Activated CD8-positive, alpha-beta memory T cell treated with anti-CD3 and anti-CD28 coated beads, Interleukin-2, amount 10 ng/mL, durations not matched to agents 7 days and 5 days (primary cell): ENCODE data around the gene MED13L. TPM values are rescaled to one million over a fixed set of nuclear protein-coding genes. Genes with fewer than 3 reads are reported as not detected.

Experiments
- ATAC-seq: fragments of 150-1000 bp; cut with Tn5 transposase; one replicate; pipeline ENCODE4 v1.10.0; 2021; ENCODE audit warnings: moderate library complexity
- CTCF ChIA-PET: fragments of 350-600 bp; sonication (Branson Sonifier 250); formaldehyde crosslinking; loops from one replicate; lab custom pipeline; 2021; ENCODE audit warnings: antibody characterized with exemption; lab: Charles Lee
- DNase-seq: peaks from one replicate; pipeline ENCODE4 v3.0.0-alpha.2; 2020
- H3K27ac Mint-ChIP-seq: one replicate; pipeline ENCODE4 v1.8.0; 2021; ENCODE audit warnings: mild to moderate bottlenecking, mixed read lengths
- H3K27me3 Mint-ChIP-seq: one replicate; pipeline ENCODE4 v1.8.0; 2021; ENCODE audit warnings: mixed read lengths
- H3K36me3 Mint-ChIP-seq: one replicate; pipeline ENCODE4 v1.8.0; 2021; ENCODE audit warnings: mild to moderate bottlenecking, mixed read lengths
- H3K4me1 Mint-ChIP-seq: one replicate; pipeline ENCODE4 v1.8.0; 2021; ENCODE audit warnings: mixed read lengths
- H3K4me3 Mint-ChIP-seq: one replicate; pipeline ENCODE4 v1.8.0; 2021; ENCODE audit warnings: mild to moderate bottlenecking, moderate library complexity, mixed read lengths
- H3K9me3 Mint-ChIP-seq: one replicate; pipeline ENCODE4 v1.8.0; 2022; ENCODE audit warnings: low read depth, mixed read lengths
- total RNA-seq, 2 experiments: library from RNA; stranded (reverse); gene quantifications; one replicate each; pipeline ENCODE4 v1.2.3, GENCODE V29; 2021

The MED13L gene
- total RNA-seq, 2 experiments from 2014 or later: 65.1 to 74.4 TPM

DNA sequence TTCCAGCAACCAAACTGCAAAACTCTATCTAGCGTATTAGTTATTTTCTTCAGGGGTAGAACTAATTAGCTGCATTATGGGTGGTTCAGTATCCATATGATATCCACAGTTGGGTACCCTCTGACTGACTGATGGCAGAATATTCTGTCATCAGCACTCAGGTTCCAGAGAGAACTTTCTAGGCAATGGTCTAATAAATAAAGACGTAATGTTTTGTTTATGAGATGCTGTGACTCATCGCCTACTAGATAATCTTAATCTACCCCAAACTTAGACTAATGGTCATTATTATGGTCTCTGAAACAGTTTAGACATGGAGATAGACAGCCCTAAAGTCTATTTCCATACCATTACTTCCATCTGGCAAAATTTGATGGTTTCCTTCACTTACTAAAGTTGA is 220.1 kb downstream of the MED13L start:
- no peak for ATAC-seq
- Mint-ChIP-seq H3K27me3 (no peaks in the 10 kb centered on the region), H3K4me1 (peaks cover 53% of the 10 kb centered on the region), H3K36me3 (no peaks in the 10 kb centered on the region), H3K4me3 (no peak overlapping the region), H3K27ac (no peak overlapping the region), H3K9me3 (no peaks in the 10 kb centered on the region)
- DNase-seq: no peak
- CTCF ChIA-PET: interaction anchor here (0.6 kb wide), 1 partner anchor 219 kb away, joined by 3 read pairs; no protein-coding TSS in a partner anchor

DNA sequence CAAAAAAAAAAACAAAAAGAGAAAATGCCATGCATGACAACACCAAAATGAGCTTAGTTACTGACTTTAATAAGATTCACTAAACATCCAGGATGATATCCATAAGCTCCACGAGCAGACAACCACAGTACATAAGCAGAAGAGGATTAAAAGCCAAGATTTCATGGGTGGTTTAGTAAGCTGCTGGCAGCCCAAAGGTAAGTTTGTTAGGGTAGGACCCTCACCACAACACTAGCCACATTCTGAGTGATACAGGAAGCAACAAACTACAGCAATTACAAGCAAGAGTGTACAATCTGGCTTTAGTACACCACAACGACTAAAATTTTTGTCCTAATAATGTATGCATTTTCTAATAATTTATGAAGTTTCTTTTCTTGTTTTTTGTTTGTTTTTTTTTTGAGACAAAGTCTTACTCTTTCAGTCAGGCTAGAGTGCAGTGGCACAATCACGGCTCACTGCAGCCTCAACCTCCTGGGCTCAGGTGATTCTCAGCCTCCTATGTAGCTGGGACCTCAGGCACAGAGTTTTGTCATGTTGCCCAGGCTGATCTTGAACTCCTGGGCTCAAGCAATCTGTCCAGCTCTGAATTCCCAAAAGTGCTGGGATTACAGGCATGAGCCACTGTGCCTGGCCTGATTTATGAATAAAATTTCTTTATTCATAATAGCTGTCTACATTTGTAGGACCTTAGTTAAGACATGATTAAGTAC is 221.4 kb downstream of the MED13L start:
- CTCF ChIA-PET: interaction anchor here (1.0 to 1.6 kb wide), 3 partner anchors 15 to 149 kb away, joined by 3 to 4 read pairs (median 3); no protein-coding TSS in a partner anchor
- Mint-ChIP-seq H3K36me3 (no peaks in the 10 kb centered on the region), H3K27ac (peak overlapping the region; percentile 53), H3K4me3 (no peak overlapping the region), H3K4me1 (peaks cover 53% of the 10 kb centered on the region), H3K27me3 (no peaks in the 10 kb centered on the region), H3K9me3 (no peaks in the 10 kb centered on the region)
- peak; percentile 65 for ATAC-seq
- peak; percentile 68 for DNase-seq

DNA sequence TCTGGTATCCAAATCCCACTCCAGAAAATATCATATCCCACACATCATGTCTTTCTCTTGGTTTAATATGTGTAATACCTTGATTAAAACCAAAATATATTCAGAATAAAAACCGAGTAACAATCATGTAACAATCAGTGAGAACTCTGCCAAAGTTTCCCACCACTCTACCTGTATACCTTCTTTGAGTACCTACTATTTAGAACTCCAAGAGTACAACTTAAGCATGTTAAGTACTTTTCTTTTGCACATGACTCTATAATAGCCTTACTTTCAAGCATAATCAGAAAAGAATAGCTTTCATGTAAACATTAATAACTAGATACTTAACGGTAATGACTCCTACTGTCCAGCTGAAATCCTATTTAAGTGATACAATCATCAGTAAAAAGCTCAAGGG is 223.2 kb downstream of the MED13L start:
- Mint-ChIP-seq H3K4me3 (no peak overlapping the region), H3K27ac (no peak overlapping the region), H3K4me1 (peaks cover 53% of the 10 kb centered on the region), H3K9me3 (no peaks in the 10 kb centered on the region), H3K36me3 (no peaks in the 10 kb centered on the region), H3K27me3 (no peaks in the 10 kb centered on the region)
- ATAC-seq: no peak
- no peak for DNase-seq
- CTCF ChIA-PET: no interaction called here

DNA sequence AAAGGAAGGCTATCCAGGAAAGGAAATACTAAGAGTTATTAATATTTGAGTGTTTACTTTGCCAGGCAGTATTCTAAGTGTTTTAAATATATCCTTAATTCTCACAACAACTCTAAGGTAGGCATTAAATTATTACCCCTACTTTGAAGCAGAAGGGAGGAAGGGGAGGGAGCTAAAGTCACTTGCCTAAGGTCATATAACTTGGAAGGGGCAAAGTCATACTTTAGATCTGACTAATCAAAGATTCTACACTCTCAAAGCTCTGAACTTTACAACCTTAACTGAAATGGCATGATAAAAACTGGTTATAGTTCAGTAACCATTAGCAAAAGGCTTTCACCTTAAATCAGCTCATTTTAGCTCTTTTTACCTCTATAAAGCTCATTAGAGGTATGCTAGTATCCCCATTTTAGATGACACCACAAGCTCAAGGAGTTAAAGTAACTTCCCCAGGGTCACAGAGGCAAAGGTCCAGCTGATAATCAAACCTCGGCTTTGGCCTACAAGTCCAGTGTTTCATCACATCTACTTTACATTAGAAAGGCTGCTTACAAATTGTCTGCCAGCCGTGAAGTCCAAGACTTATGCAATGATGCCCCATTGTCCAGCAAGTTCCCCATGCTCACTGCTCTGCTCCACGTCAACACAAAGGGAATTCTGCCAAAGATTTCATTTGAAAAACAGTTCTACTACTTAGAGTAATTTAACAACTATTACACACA is 223.9 kb downstream of the MED13L start:
- no peak for ATAC-seq
- DNase-seq: no peak
- Mint-ChIP-seq H3K27me3 (no peaks in the 10 kb centered on the region), H3K4me3 (no peak overlapping the region), H3K36me3 (no peaks in the 10 kb centered on the region), H3K27ac (no peak overlapping the region), H3K4me1 (peaks cover 55% of the 10 kb centered on the region), H3K9me3 (no peaks in the 10 kb centered on the region)
- CTCF ChIA-PET: no interaction called here

DNA sequence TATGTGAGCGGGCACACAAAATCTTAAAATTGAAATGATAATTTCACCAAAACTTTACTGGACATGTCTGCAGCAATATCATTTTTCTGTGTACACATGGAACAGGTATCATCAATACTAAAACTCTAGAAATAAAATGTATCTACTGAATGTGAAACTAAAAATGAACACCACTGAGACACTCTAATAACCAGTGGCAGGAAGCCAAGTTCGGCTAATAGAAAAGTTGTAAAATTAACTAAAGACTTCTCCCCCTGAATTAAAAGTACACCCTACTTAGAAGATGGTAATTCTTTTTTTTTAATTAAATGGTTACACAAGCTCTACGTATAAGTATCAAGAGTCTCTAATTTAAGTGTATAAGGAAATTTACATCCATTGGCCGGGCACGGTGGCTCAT is 227.2 kb downstream of the MED13L start:
- ATAC-seq (no peak), DNase-seq (no peak)
- H3K9me3 Mint-ChIP-seq: no peaks in the 10 kb centered on the region
- H3K36me3 Mint-ChIP-seq: no peaks in the 10 kb centered on the region
- H3K4me3 Mint-ChIP-seq: no peak overlapping the region
- H3K4me1 Mint-ChIP-seq: peaks cover 35% of the 10 kb centered on the region
- no peaks in the 10 kb centered on the region for H3K27me3 Mint-ChIP-seq
- CTCF ChIA-PET: no interaction called here
- H3K27ac Mint-ChIP-seq: no peak overlapping the region

DNA sequence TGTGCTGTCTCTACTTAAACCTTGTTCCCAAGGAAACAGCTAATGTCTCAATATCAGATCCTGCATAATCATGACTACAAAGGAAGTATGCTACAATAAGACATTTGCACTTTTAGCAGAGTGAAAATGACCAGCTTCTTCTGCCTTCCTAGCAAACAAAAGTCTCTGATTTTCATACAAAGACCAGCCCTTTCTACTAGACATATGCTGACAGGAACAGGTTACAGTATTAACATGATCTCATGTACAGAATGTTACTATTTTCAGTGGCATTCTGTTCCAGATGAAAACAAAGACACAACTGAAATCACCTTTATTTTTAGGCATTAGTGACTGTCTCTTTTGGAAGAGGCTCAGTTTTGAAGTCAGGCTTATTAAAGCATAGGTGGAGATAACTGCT is 228.6 kb downstream of the MED13L start:
- Mint-ChIP-seq H3K4me3 (no peak overlapping the region), H3K27me3 (no peaks in the 10 kb centered on the region), H3K9me3 (no peaks in the 10 kb centered on the region), H3K36me3 (no peaks in the 10 kb centered on the region), H3K27ac (no peak overlapping the region), H3K4me1 (peaks cover 21% of the 10 kb centered on the region)
- CTCF ChIA-PET: no interaction called here
- no peak for DNase-seq
- ATAC-seq: no peak

DNA sequence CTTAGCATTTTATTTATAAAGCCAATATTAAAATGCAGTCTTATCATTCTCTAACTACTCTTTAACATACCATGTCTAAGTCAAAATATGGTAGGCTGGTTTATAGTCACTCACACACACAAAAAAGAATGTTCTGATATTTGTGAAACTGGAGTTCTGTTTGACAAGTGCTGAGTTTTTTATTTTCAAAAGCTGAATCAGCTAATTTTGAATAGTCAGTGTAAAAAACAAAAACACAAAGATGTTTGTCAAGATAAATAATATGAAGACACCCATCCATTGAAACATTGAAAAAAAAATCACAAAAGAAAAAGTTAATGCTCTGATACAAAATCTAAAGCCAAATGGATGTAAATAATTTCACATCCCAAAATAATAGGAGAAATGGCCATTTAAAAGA is 231.5 kb downstream of the MED13L start:
- CTCF ChIA-PET: no interaction called here
- Mint-ChIP-seq H3K27ac (no peak overlapping the region), H3K4me1 (peaks cover 9% of the 10 kb centered on the region), H3K4me3 (no peak overlapping the region), H3K36me3 (peaks cover 2% of the 10 kb centered on the region), H3K27me3 (no peaks in the 10 kb centered on the region), H3K9me3 (no peaks in the 10 kb centered on the region)
- no peak for DNase-seq
- no peak for ATAC-seq

DNA sequence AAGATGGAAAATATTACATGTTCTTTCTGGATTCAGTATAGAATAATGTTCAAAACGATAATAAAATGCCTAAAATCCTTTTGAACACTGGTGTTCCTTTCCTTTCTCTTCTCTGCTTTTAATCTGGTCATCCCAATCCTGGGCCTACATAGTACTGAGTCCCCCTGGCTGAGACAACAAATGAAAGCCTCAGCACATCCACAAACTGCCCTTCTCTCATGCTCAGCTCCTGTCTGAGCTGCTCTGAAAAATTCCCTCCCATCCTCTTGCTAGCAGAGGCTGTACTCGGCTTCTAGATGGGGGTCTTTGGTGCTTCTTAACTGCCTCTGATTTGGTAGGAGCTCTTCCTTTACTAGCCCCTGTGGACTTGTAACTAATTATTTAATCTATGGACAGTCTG is 232.3 kb downstream of the MED13L start:
- CTCF ChIA-PET: no interaction called here
- Mint-ChIP-seq H3K27ac (no peak overlapping the region), H3K27me3 (no peaks in the 10 kb centered on the region), H3K4me3 (no peak overlapping the region), H3K4me1 (peaks cover 6% of the 10 kb centered on the region), H3K9me3 (no peaks in the 10 kb centered on the region), H3K36me3 (peaks cover 6% of the 10 kb centered on the region)
- no peak for DNase-seq
- ATAC-seq: no peak

DNA sequence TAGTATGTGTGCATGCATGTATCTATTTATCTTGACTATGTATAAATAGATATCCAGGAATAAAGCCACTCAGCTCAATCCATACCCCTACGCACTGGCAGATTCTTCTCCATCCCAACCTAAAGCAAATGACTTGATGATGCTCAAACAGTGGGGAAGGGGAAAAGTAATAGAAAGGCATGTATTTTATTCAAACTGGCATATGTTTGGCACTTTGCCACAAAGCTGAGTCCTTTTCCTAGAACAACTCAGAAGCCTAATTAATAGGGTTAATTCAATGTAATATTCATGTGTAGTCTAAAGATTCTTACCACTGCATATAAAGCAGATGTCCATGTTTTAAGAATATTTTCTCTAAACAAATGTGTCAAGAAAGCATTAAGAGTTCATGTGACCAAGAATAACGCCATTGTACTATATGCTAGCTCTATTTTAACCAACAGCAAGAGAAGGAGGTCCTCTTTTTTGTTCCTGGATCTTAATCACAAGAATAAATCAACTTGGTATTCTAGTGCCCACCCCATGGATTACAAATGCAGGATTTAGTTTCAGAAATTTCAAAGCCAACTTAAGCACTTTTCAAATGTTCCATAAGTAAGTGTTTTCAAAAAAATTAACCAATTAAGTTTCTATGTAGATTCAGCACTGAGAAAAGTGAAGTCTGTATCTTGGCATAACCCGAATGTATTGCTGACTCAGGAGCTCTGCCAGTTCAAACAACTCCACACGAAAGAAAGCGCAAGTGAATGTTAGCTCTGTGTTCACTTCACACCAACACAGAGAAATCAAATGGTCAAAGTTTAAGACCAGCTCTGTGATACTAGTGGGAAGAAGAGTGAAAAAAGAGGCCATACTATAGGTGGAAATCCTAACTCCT is 233.6 kb downstream of the MED13L start:
- Mint-ChIP-seq H3K9me3 (no peaks in the 10 kb centered on the region), H3K27ac (no peak overlapping the region), H3K4me3 (no peak overlapping the region), H3K27me3 (no peaks in the 10 kb centered on the region), H3K4me1 (peaks cover under 1% of the 10 kb centered on the region), H3K36me3 (peaks cover 6% of the 10 kb centered on the region)
- DNase-seq (no peak), ATAC-seq (no peak)
- CTCF ChIA-PET: interaction anchor here (1.2 kb wide), 1 partner anchor 20 kb away, joined by 4 read pairs; no protein-coding TSS in a partner anchor

DNA sequence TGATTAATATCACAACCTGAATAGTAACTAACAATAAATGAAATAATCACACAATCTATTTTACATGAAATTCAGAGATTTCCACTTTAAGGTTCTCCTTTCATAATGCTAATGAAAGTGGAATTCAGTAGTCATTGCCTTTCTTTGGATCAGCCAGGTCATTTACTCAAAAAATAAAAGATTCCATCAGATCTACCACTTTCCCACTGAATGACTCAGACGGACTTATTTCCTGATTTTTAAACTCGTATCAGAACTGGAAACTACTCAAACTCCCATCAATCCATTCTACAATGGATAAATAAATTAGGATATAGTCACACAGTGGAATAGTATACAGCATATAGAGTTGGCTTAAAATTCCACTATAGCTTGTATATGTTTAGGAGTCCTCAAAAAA is 237.1 kb downstream of the MED13L start:
- CTCF ChIA-PET: interaction anchor here (0.8 to 1.3 kb wide), 2 partner anchors 15 to 23 kb away, joined by 4 read pairs; no protein-coding TSS in a partner anchor
- DNase-seq (no peak), ATAC-seq (no peak)
- Mint-ChIP-seq H3K4me3 (no peak overlapping the region), H3K27me3 (no peaks in the 10 kb centered on the region), H3K4me1 (no peaks in the 10 kb centered on the region), H3K27ac (no peak overlapping the region), H3K9me3 (no peaks in the 10 kb centered on the region), H3K36me3 (peaks cover 6% of the 10 kb centered on the region)

DNA sequence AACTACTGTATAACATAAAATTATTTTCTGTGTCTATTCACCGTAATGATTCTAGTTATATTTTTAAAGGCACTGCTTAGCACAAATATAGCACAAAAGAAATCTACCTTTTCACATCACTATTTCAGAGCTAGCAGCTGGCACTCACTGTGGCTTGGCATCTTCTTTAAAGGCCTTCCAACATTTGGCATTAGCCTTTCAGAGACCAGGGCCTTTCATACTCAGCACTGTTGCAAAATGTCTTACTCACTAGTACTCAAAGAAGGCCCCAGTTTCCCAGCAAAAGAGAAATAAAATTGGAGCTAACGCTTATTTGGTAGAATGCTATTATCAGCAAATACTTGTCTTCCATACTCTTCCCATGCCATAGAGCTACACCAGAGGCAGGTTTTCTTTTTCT is 238.4 kb downstream of the MED13L start:
- DNase-seq (no peak), ATAC-seq (no peak)
- H3K4me3 Mint-ChIP-seq: no peak overlapping the region
- H3K27me3 Mint-ChIP-seq: no peaks in the 10 kb centered on the region
- CTCF ChIA-PET: no interaction called here
- H3K36me3 Mint-ChIP-seq: peaks cover 6% of the 10 kb centered on the region
- H3K9me3 Mint-ChIP-seq: no peaks in the 10 kb centered on the region
- no peaks in the 10 kb centered on the region for H3K4me1 Mint-ChIP-seq
- H3K27ac Mint-ChIP-seq: no peak overlapping the region

DNA sequence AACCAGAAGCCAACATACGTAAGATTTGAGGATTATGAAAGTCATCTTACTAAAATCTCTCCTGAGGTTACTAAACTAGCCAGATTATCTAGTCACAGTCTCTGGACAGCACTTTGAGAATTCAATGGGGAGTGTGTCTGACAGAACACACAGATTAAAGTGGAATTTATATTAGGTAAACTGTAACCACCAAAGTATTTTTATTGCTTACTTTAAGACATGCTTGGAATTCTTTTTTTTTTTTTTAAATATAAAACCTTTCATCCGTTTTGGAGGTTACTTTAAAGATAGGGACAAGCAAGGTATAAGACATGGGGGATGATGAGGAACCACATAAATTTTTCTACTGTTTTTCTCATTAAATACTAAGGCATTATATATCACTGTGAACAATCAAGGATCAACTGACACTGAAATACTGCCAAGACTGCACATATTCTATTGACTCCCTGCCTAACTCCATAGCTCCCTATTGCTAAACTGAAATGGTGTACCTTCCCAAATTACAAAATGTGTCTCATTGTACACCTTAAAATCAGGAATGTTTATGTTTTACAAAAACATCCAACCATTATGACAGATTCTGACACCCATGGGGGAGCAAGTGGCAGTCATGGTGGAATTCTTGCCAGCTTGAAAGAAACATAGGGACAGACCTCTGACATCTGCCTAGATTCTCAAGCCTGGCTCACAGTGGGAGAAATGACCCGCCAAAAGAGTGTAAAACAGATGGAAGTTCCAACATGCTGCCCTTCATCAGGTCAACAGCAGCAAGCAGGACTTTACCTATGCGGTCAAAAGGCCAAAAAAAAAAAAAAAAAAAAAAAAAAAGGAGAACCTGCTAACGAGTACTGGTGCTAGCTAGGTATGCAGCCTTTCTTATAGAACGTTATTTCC is 239.3 kb downstream of the MED13L start:
- no peak for DNase-seq
- CTCF ChIA-PET: interaction anchor here (1.1 kb wide), 1 partner anchor 198 kb away, joined by 3 read pairs; no protein-coding TSS in a partner anchor
- Mint-ChIP-seq H3K4me3 (no peak overlapping the region), H3K9me3 (no peaks in the 10 kb centered on the region), H3K27ac (no peak overlapping the region), H3K27me3 (no peaks in the 10 kb centered on the region), H3K36me3 (peaks cover 6% of the 10 kb centered on the region), H3K4me1 (no peaks in the 10 kb centered on the region)
- no peak for ATAC-seq
